Pancreas (tissue), 10 donors: ENCODE measurements around the gene APH1A. TPM values are rescaled to one million over a fixed set of nuclear protein-coding genes. Genes with fewer than 3 reads are reported as not detected.
"Not testable (repeated sequence)": the region's sequence is repeated elsewhere in the genome, so short reads cannot be mapped to it uniquely, and the experiment has no call there.

Experiments used
- ATAC-seq, 4 donors: fragments of 200-7000 bp; cut with Tn5 transposase; one replicate each; pipeline versions ENCODE4 v1.8.0 to v1.9.1; 2020; ENCODE audit warnings: mild to moderate bottlenecking in 4 of 4, moderate library complexity in 4 of 4
- DNase-seq, 6 donors: peaks; one replicate each; pipeline ENCODE4 v3.0.0-alpha.2; 2020
- FAIRE-seq: peaks from 2 replicates; lab custom pipeline; 2012; peaks lifted over from hg19 to GRCh38; lab: Jason Lieb, UNC
- H3K27ac ChIP-seq, 4 donors: fragments of 200-600 bp; sonication (generic); 1 replicate in 3 of 4; 2 replicates in 1 of 4; pipeline versions ENCODE4 v1.5.0 to v1.8.0; 2020
- H3K27me3 ChIP-seq, 4 donors: fragments of 200-600 bp; one replicate each; pipeline ENCODE4 v1.8.0; 2021
- H3K36me3 ChIP-seq, 3 donors: fragments of 200-600 bp; sonication (generic) in 1 of 3; one replicate each; pipeline versions ENCODE4 v1.5.0 to v1.8.0; 2020 to 2021
- H3K4me1 ChIP-seq, 3 donors: fragments of 200-600 bp; one replicate each; pipeline ENCODE4 v1.8.0; 2021
- H3K4me3 ChIP-seq, 4 donors: fragments of 200-600 bp; sonication (generic) in 2 of 4; one replicate each; pipeline versions ENCODE4 v1.5.0 to v1.8.0; 2020 to 2021
- H3K9me3 ChIP-seq, 4 donors: fragments of 200-600 bp; one replicate each; pipeline ENCODE4 v1.8.0; 2021
- CTCF ChIP-seq, 4 donors: fragments of 200-600 bp; sonication (generic) in 3 of 4; IDR thresholded peaks; one replicate each; pipeline versions ENCODE4 v1.5.0 to v1.8.0; 2021; ENCODE audit warnings: antibody characterized with exemption in 4 of 4
- WGBS, 2 donors: extraction: QIAGEN DNeasy Blood & Tissue Kit; methylation state at CpG; one replicate each; pipeline ENCODE4 v1.1.7; 2013; 5-methylcytosine and 5-hydroxymethylcytosine counted together
- intact Hi-C, 3 donors: fragments of 100-400 bp; cut with DNase I; formaldehyde crosslinking; loops; one replicate each; pipeline versions ENCODE4 v1.11.1 to v1.14.2; 2022
- polyA plus RNA-seq, 2 donors: library from polyadenylated mRNA; stranded (reverse); fragments of 200-250 nt; gene quantifications; one replicate each; pipeline ENCODE4 v1.2.3, GENCODE V29; 2013
- total RNA-seq, 6 donors: library from RNA; stranded (reverse); fragmentation: NEBNext Ultra II Directional in 4 of 6; extraction: Animal tissue kit (Norgen Biotek cat#: 25700) in 4 of 6; gene quantifications; one replicate each; pipeline versions ENCODE4 v1.2.1 to v1.2.4, GENCODE V29; 2021 to 2023
- donor health status: healthy with polysubstance abuse.
- donor health status: DM: no; HTN: no; CAD: no; lungs with moderate emphysema.
- donor health status: DM: no; HTN: no; CAD: no.
- donor health status: control.
- donor health status: control.
- donor health status: Bipolar disorder and iron deficiency.
- donor health status: DM: yes; HTN: yes; CAD: no.
- donor health status: DM: no; HTN: no; CAD: no.
- donor health status: DM: no; HTN: no; CAD: no.
- donor health status: DM: yes; HTN: yes; CAD: no.

Gene APH1A
- total RNA-seq: 10 to 100 TPM; 43.8 to 71.2 (median 56.6) TPM
- polyA plus RNA-seq: 10 to 100 TPM; 59.8 to 78.0 TPM

DNA sequence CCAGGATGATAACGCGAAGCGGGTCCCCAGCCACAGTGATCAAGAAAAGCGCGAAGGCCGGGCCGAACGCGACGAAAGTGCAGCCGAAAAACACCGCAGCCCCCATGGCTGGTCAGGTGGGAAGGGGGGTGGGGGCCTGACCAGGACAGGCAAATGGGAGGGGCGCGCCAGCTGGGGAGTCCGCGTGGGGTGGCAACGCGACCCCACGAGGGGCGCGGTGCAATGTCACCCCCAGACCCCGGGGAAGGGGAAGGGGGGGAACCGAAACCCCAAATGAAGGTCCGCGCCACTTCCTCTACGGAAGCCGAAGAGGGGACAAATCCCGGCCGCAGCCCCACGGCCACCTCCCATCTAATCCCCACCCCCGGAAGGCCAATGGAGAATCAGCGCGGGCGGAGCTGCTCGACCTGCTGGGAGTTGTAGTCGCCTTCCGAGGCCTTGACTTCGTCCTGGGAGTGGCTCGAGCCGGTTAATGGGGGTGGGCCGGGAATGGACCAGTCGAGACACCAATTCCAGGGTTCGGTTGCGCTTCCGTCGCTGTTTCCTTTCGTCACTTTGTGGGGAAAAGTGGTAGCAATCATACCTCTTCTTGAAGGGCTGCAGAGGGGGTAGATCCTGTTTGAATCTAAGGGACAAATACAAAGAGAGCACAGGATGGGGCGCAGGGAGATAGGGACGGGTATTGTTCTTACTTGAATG lies at the start of gene APH1A:
APH1A (minus strand) TSS at position 312 of the 699 bp plus-strand sequence; CDS start at position 106, 206 bp downstream.
- Histone ChIP-seq H3K4me3 (peak within 1 kb of the TSS; percentile 48 to 98 (median 94)), H3K27ac (peak within 1 kb of the TSS; percentile 60 to 87 (median 78)), H3K27me3 (no peaks in the 10 kb centered on the region), H3K4me1 (peaks cover 0 to 12% (median 0%) of the 10 kb centered on the region in 3 donors), H3K36me3 (peaks cover 0 to 15% (median 4%) of the 10 kb centered on the region in 3 donors), H3K9me3 (no peaks in the 10 kb centered on the region)
- no peak for FAIRE-seq
- TF ChIP-seq CTCF (IDR thresholded peaks at IDR 0.05): no peak
- peak; percentile 93 to 98 (median 94) for DNase-seq
- peak; percentile 99 for ATAC-seq
- WGBS, 2 donors: 1% methylated on average over 49 of the region's 49 CpGs
- intact Hi-C loops: no loop called here

DNA sequence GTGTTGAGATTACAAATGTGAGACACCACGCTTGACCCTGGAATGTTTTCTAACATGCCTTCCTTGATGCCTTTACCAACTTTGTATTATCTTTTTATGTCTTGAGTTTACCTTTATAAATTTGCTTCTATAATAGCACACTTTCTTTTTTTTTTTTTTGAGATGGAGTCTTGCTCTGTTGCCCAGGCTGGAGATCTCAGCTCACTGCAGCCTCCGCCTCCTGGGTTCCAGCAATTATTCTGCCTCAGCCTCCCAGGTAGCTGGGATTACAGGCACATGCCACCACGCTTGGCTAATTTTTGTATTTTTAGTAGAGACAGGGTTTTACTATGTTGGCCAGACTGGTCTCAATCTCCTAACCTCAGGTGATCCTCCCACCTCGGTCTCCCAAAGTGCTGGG lies 45.9 kb upstream of the APH1A start:
- FAIRE-seq, H3K9me3 ChIP-seq, H3K4me1 ChIP-seq, H3K27ac ChIP-seq, DNase-seq, H3K27me3 ChIP-seq, H3K36me3 ChIP-seq, ATAC-seq, H3K4me3 ChIP-seq, intact Hi-C loops: not testable (repeated sequence)
- 86 to 94% methylated on average over 4 of the region's 4 CpGs for WGBS, 2 donors

- ATAC-seq: no peak
- intact Hi-C loops: no loop called here
- no peaks in the 10 kb centered on the region for H3K4me1 ChIP-seq
- FAIRE-seq: no peak
- no peak for TF ChIP-seq CTCF (IDR thresholded peaks at IDR 0.05)
- H3K4me3 ChIP-seq: no peak overlapping the region
- WGBS, 2 donors: 67 to 70% methylated on average over 2 of the region's 2 CpGs
- peaks cover 0 to 3% (median 0%) of the 10 kb centered on the region in 3 donors for H3K36me3 ChIP-seq
- no peaks in the 10 kb centered on the region for H3K9me3 ChIP-seq
- DNase-seq: no peak
- H3K27me3 ChIP-seq: no peaks in the 10 kb centered on the region
- H3K27ac ChIP-seq: no peak overlapping the region
These were observed 42.9 kb upstream of the APH1A start for GRCh38 chr1:150311762-150312161.

GRCh38 chr1:150309758-150310508 lies 41.1 kb upstream of the APH1A start:
- 73 to 75% methylated on average over 10 of the region's 10 CpGs for whole genome bisulfite sequencing, 2 donors
- intact Hi-C loops: no loop called here
- no peak for ATAC-seq
- Histone ChIP-seq H3K27me3 (no peaks in the 10 kb centered on the region), H3K4me1 (no peaks in the 10 kb centered on the region), H3K36me3 (peaks cover 0 to 3% (median 0%) of the 10 kb centered on the region in 3 donors), H3K27ac (no peak overlapping the region), H3K4me3 (no peak overlapping the region), H3K9me3 (no peaks in the 10 kb centered on the region)
- TF ChIP-seq CTCF (IDR thresholded peaks at IDR 0.05): no peak
- FAIRE-seq: no peak
- no peak for DNase-seq

GRCh38 chr1:150308585-150308984 lies 39.8 kb upstream of the APH1A start:
- H3K27ac ChIP-seq, H3K4me1 ChIP-seq, intact Hi-C loops, FAIRE-seq, ATAC-seq, DNase-seq, H3K36me3 ChIP-seq, H3K27me3 ChIP-seq, H3K4me3 ChIP-seq, H3K9me3 ChIP-seq: not testable (repeated sequence)
- WGBS, 2 donors: 96% methylated on average over 8 to 9 of the region's 9 CpGs
